Thoracic aorta (tissue), 2 donors: ENCODE results near the gene SPZ1. TPM values are rescaled to one million over a fixed set of nuclear protein-coding genes. Genes with fewer than 3 reads are reported as not detected.

Experiments
- ATAC-seq: fragments of 150-250 bp; one replicate; pipeline ENCODE4 v1.8.0; 2017; ENCODE audit warnings: low read depth; ENCODE audit not compliant: insufficient number of reproducible peaks, low FRiP score
- DNase-seq: peaks from one replicate; pipeline ENCODE4 v3.0.0-alpha.2; 2020; ENCODE audit warnings: low spot score
- H3K27ac ChIP-seq, 2 donors: fragments of 200-600 bp; sonication (generic); 1 replicate in 1 of 2; 2 replicates in 1 of 2; pipeline ENCODE4 v1.5.1; 2016; ENCODE audit warnings: mild to moderate bottlenecking in 2 of 2, moderate library complexity in 2 of 2
- H3K27me3 ChIP-seq: fragments of 200-600 bp; sonication (generic); replicated peaks from 2 replicates; pipeline ENCODE4 v1.6.0; 2016; ENCODE audit warnings: mild to moderate bottlenecking; ENCODE audit not compliant: insufficient read depth
- H3K36me3 ChIP-seq: fragments of 200-600 bp; sonication (generic); one replicate; pipeline ENCODE4 v1.5.1; 2016
- H3K4me1 ChIP-seq, 2 donors: fragments of 200-600 bp; sonication (generic); 1 replicate in 1 of 2; 2 replicates in 1 of 2; pipeline versions ENCODE4 v1.5.1 to v1.6.0; 2016; ENCODE audit warnings: low read depth in 2 of 2, mild to moderate bottlenecking in 1 of 2; ENCODE audit not compliant: control insufficient read depth in 1 of 2
- H3K4me3 ChIP-seq: fragments of 200-600 bp; sonication (generic); 2 replicates; pipeline ENCODE4 v1.5.1; 2016; ENCODE audit warnings: mild to moderate bottlenecking
- H3K9me3 ChIP-seq: fragments of 200-600 bp; sonication (generic); 2 replicates; pipeline ENCODE4 v1.5.1; 2016
- total RNA-seq, 2 donors: library from RNA; depleted of rRNA; stranded (reverse); fragments of >200 nt; gene quantifications; one replicate each; pipeline versions ENCODE4 v1.1.0 to v1.2.3, GENCODE V29; 2016
- TF ChIP-seq, protein P1 (sequence below): fragments of 200-600 bp; sonication (generic); IDR thresholded peaks from one replicate; pipeline ENCODE4 v1.5.1; 2019; ENCODE audit warnings: antibody characterized with exemption

The SPZ1 gene
- total RNA-seq, 2 donors from 2014 or later: not detected

DNA sequence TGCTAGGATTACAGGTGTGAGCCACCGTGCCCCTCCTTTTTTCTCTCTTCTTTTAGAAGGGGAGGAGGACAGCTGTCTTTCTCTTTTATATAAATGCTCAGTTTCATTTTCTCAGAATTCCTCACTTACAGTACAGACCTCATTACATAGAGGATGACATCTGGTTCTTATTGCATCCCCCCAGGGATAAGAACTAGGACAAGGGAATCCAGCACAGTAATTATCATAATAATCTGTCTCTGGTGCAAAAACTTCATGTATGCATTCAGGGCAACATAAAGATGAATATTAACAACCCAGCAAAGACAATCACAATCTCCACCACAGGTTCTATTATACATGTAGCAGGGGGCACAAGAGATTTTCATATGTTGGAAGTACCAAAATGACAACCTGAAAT, 5.1 kb downstream of the SPZ1 start:
- TF ChIP-seq, protein P1, sequence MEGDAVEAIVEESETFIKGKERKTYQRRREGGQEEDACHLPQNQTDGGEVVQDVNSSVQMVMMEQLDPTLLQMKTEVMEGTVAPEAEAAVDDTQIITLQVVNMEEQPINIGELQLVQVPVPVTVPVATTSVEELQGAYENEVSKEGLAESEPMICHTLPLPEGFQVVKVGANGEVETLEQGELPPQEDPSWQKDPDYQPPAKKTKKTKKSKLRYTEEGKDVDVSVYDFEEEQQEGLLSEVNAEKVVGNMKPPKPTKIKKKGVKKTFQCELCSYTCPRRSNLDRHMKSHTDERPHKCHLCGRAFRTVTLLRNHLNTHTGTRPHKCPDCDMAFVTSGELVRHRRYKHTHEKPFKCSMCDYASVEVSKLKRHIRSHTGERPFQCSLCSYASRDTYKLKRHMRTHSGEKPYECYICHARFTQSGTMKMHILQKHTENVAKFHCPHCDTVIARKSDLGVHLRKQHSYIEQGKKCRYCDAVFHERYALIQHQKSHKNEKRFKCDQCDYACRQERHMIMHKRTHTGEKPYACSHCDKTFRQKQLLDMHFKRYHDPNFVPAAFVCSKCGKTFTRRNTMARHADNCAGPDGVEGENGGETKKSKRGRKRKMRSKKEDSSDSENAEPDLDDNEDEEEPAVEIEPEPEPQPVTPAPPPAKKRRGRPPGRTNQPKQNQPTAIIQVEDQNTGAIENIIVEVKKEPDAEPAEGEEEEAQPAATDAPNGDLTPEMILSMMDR: no peak
- H3K9me3 ChIP-seq: no peaks in the 10 kb centered on the region
- no peak overlapping the region for H3K4me3 ChIP-seq
- DNase-seq (no peak), ATAC-seq (no peak)
- no peak overlapping the region for H3K27ac ChIP-seq
- H3K4me1 ChIP-seq: no peaks in the 10 kb centered on the region
- no peaks in the 10 kb centered on the region for H3K36me3 ChIP-seq
- no peaks in the 10 kb centered on the region for H3K27me3 ChIP-seq

DNA sequence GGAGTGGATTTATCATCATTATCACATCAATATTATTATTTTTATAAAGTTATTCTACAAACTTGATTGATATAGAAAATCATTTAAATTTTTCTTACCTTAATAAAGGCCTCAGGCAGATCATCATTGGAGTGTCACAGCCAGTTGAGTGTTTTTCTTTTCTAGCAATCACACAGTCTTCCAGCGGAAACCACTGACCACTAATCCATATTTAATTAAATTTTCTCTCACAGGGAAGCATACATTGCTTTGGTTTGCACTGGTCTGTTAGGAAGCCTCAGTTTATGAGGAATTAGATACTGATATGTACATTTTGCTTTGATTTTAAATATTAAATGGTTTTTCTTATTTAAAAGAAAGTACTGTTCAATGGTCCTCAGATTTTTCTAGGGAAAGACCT, 6.7 kb downstream of the SPZ1 start:
- Histone ChIP-seq H3K4me3 (no peak overlapping the region), H3K27me3 (no peaks in the 10 kb centered on the region), H3K9me3 (no peaks in the 10 kb centered on the region), H3K4me1 (no peaks in the 10 kb centered on the region), H3K36me3 (no peaks in the 10 kb centered on the region), H3K27ac (no peak overlapping the region)
- ATAC-seq (no peak), DNase-seq (no peak)
- TF ChIP-seq, protein P1: no peak

DNA sequence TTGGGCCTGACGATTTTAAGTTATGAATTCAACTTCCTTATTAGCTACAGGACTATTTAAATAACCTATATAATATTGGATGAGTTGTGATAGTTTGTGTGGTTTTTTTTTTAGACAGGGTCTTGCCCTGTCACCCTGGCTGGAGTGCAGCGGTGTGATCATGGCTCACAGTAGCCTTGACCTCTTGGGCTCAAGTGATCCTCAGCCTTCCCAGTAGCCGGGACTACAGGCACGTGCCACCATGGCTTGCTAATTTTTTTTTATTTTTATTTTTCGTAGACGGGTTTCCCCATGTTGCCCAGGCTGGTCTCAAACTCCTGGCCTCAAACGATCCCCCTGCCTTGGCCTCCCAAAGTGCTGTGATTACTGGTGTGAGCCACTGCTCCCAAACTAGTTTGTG, 17.6 kb downstream of the SPZ1 start:
- no peak for DNase-seq
- TF ChIP-seq, protein P1: no peak

DNA sequence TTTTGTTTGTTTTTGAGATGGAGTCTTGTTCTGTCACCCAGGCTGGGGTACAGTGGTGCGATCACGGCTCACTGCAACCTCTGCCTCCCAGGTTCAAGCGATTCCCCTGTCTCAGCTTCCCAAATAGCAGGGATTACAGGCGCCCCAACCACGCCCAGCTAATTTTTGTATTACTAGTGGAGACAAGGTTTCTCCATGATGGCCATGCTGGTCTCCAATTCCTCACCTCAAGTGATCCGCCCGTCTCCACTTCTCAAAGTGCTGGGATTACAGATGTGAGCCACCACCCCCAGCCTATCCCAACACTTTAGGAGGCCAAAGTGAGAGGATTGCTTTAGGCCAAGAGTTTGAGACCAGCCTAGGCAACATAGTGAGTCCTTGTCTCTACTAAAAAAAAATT, 19.3 kb downstream of the SPZ1 start:
- no peaks in the 10 kb centered on the region for H3K36me3 ChIP-seq
- TF ChIP-seq, protein P1: no peak
- H3K4me3 ChIP-seq: no peak overlapping the region
- H3K27me3 ChIP-seq: no peaks in the 10 kb centered on the region
- H3K4me1 ChIP-seq: no peaks in the 10 kb centered on the region
- no peak overlapping the region for H3K27ac ChIP-seq
- DNase-seq (no peak), ATAC-seq (no peak)
- no peaks in the 10 kb centered on the region for H3K9me3 ChIP-seq

More for the DNA sequence above, 17.6 kb downstream of the SPZ1 start:
- no peak for ATAC-seq
- H3K4me1 ChIP-seq: no peaks in the 10 kb centered on the region
- no peaks in the 10 kb centered on the region for H3K27me3 ChIP-seq
- H3K27ac ChIP-seq: no peak overlapping the region
- no peaks in the 10 kb centered on the region for H3K36me3 ChIP-seq
- H3K9me3 ChIP-seq: no peaks in the 10 kb centered on the region
- H3K4me3 ChIP-seq: no peak overlapping the region

DNA sequence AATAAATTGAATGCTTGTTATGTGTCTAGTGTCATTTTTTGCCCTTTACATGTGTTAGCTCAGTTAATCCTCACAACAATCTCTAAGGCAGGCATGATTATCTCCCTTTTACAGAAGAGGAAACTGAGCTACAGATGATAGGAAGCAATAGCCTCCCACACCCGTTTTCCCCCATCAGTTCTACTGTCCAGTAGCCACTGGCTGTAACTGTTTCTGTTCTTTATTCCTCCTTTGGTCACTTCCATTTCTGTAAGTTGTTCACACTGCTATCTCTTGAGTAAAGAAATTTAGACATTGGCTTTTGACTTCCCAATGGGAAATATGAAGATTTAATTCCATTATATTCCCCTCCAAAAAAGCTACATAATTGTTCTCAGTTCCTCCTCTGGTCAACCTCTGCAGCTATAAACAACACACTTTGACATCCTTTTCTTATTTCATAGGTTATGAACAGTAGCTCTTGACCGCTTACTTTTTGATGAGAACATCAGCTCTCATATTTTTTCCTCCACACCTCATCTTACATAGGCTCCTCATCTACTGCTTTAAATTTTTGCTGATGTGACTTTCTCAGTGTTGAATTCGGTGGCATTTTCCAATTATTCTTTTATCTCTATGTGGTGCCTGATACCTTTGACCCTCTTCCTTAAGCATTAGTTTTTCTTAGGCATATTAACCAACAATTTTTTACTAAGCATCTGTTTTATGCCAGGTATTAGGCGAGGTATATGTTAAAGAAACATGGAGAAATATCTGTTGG, 21.4 kb downstream of the SPZ1 start:
- H3K27me3 ChIP-seq: no peaks in the 10 kb centered on the region
- no peaks in the 10 kb centered on the region for H3K4me1 ChIP-seq
- TF ChIP-seq, protein P1: no peak
- no peak overlapping the region for H3K4me3 ChIP-seq
- no peak for ATAC-seq
- no peak overlapping the region for H3K27ac ChIP-seq
- no peaks in the 10 kb centered on the region for H3K9me3 ChIP-seq
- no peaks in the 10 kb centered on the region for H3K36me3 ChIP-seq
- DNase-seq: no peak
